ENCODE data around the gene SCYL1. TPM values are rescaled to one million over a fixed set of nuclear protein-coding genes. Genes with fewer than 3 reads are reported as not detected.

Gene SCYL1
- total and polyA plus RNA-seq, 2 experiments from 2014 or later = 146 to 168 TPM

DNA sequence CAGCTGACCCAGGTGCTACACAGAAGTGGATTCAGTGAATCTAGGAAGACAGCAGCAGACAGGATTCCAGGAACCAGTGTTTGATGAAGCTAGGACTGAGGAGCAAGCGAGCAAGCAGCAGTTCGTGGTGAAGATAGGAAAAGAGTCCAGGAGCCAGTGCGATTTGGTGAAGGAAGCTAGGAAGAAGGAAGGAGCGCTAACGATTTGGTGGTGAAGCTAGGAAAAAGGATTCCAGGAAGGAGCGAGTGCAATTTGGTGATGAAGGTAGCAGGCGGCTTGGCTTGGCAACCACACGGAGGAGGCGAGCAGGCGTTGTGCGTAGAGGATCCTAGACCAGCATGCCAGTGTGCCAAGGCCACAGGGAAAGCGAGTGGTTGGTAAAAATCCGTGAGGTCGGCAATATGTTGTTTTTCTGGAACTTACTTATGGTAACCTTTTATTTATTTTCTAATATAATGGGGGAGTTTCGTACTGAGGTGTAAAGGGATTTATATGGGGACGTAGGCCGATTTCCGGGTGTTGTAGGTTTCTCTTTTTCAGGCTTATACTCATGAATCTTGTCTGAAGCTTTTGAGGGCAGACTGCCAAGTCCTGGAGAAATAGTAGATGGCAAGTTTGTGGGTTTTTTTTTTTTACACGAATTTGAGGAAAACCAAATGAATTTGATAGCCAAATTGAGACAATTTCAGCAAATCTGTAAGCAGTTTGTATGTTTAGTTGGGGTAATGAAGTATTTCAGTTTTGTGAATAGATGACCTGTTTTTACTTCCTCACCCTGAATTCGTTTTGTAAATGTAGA lies 24.3 kb upstream of the SCYL1 start:
- TF ChIP-seq, protein P1, sequence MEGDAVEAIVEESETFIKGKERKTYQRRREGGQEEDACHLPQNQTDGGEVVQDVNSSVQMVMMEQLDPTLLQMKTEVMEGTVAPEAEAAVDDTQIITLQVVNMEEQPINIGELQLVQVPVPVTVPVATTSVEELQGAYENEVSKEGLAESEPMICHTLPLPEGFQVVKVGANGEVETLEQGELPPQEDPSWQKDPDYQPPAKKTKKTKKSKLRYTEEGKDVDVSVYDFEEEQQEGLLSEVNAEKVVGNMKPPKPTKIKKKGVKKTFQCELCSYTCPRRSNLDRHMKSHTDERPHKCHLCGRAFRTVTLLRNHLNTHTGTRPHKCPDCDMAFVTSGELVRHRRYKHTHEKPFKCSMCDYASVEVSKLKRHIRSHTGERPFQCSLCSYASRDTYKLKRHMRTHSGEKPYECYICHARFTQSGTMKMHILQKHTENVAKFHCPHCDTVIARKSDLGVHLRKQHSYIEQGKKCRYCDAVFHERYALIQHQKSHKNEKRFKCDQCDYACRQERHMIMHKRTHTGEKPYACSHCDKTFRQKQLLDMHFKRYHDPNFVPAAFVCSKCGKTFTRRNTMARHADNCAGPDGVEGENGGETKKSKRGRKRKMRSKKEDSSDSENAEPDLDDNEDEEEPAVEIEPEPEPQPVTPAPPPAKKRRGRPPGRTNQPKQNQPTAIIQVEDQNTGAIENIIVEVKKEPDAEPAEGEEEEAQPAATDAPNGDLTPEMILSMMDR (IDR thresholded peaks at IDR 0.05; ENCODE audit: low read depth, low read length) = no peak
- Histone ChIP-seq H3K9me3 (ENCODE audit: low read depth) (no peaks in the 10 kb centered on the region), H3K4me1 (ENCODE audit: low read depth) (peaks cover 17% of the 10 kb centered on the region), H3K36me3 (peaks cover 56% of the 10 kb centered on the region), H3K27ac (peak overlapping the region; percentile 100), H3K4me3 (peak overlapping the region; percentile 99), H3K27me3 (no peaks in the 10 kb centered on the region)
- DNase-seq (ENCODE audit: low read depth in 1 of 2, low spot score in 1 of 2) = peak in 1 of 2 donors; percentile 77

DNA sequence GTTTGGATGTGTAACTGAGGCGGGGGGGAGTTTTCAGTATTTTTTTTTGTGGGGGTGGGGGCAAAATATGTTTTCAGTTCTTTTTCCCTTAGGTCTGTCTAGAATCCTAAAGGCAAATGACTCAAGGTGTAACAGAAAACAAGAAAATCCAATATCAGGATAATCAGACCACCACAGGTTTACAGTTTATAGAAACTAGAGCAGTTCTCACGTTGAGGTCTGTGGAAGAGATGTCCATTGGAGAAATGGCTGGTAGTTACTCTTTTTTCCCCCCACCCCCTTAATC lies 23.8 kb upstream of the SCYL1 start:
- Histone ChIP-seq H3K4me3 (peak overlapping the region; percentile 99), H3K27ac (peak overlapping the region; percentile 100), H3K36me3 (peaks cover 61% of the 10 kb centered on the region), H3K9me3 (ENCODE audit: low read depth) (no peaks in the 10 kb centered on the region), H3K4me1 (ENCODE audit: low read depth) (peaks cover 20% of the 10 kb centered on the region), H3K27me3 (no peaks in the 10 kb centered on the region)
- DNase-seq (ENCODE audit: low read depth in 1 of 2, low spot score in 1 of 2) = no peak
- TF ChIP-seq, protein P1 (IDR thresholded peaks at IDR 0.05; ENCODE audit: low read depth, low read length) = no peak

GRCh38 chr11:65501472-65502273 lies 23.2 kb upstream of the SCYL1 start:
- Histone ChIP-seq H3K27me3 (no peaks in the 10 kb centered on the region), H3K36me3 (peaks cover 65% of the 10 kb centered on the region), H3K9me3 (ENCODE audit: low read depth) (no peaks in the 10 kb centered on the region), H3K27ac (peak overlapping the region; percentile 100), H3K4me1 (ENCODE audit: low read depth) (peaks cover 20% of the 10 kb centered on the region), H3K4me3 (peak overlapping the region; percentile 99)
- peak in 1 of 2 donors; percentile 73 for DNase-seq (ENCODE audit: low read depth in 1 of 2, low spot score in 1 of 2)
- TF ChIP-seq, protein P1 (IDR thresholded peaks at IDR 0.05; ENCODE audit: low read depth, low read length) = no peak

- DNase-seq (ENCODE audit: low read depth in 1 of 2, low spot score in 1 of 2) = no peak
- peaks cover 16% of the 10 kb centered on the region for H3K4me1 ChIP-seq (ENCODE audit: low read depth)
- H3K27me3 ChIP-seq = no peaks in the 10 kb centered on the region
- peak overlapping the region; percentile 100 for H3K27ac ChIP-seq
- TF ChIP-seq, protein P1 (IDR thresholded peaks at IDR 0.05; ENCODE audit: low read depth, low read length) = no peak
- H3K9me3 ChIP-seq (ENCODE audit: low read depth) = no peaks in the 10 kb centered on the region
- H3K4me3 ChIP-seq = peak overlapping the region; percentile 99
- peaks cover 65% of the 10 kb centered on the region for H3K36me3 ChIP-seq
These were observed 22.7 kb upstream of the SCYL1 start for GRCh38 chr11:65502274-65502554.

GRCh38 chr11:65502555-65503367 lies 22.1 kb upstream of the SCYL1 start:
- H3K27ac ChIP-seq = peak overlapping the region; percentile 100
- DNase-seq (ENCODE audit: low read depth in 1 of 2, low spot score in 1 of 2) = peak in 1 of 2 donors; percentile 80
- peaks cover 64% of the 10 kb centered on the region for H3K36me3 ChIP-seq

More at GRCh38 chr11:65502555-65503367, 22.1 kb upstream of the SCYL1 start:
- Histone ChIP-seq H3K9me3 (ENCODE audit: low read depth) (no peaks in the 10 kb centered on the region), H3K27me3 (no peaks in the 10 kb centered on the region), H3K4me3 (peak overlapping the region; percentile 99), H3K4me1 (ENCODE audit: low read depth) (peaks cover 16% of the 10 kb centered on the region)
- TF ChIP-seq, protein P1 (IDR thresholded peaks at IDR 0.05; ENCODE audit: low read depth, low read length) = no peak
